Measurements from ENCODE around the gene CDK5R2.

DNA sequence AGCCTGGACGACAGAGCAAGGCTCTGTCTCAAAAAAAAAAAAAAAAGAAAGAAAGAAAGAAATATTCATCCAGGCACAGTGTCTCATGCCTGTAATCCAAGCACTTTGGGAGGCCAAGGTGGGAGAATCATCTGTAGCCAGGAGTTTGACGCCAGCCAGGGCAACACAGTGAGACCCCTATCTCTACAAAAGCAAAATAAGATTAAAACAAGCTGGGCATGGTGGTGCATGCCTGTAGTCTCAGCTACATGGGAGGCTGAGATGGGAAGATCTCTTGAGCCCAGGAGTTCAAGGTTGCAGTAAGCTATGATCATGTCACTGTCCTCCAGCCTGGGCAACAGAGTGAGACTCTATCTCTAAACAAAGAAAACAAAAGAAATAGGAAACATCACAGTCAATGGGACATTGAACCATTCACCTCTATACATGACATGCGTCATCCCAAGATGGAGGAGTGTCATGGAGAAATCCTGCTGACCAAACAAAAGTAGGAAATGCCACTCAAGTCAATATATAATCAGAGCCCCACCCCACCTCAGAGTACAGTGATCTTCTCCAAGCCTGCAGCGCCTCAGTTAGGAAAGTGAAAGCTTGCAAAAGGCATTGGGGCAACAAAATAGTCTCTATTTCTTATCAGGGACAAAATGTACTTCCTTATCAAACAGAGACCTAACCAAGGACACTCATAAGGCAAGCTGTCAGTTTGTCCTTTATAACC, 15.8 kb downstream of the CDK5R2 start:
- TF ChIP-seq GABPA (IDR thresholded peaks at IDR 0.05; ENCODE audit: low read depth, low read length) (no peak), GABPA (CRISPR knock-in tag; IDR thresholded peaks at IDR 0.05; ENCODE audit: low read depth) (no peak), TBX3 (IDR thresholded peaks at IDR 0.05; ENCODE audit: borderline replicate concordance) (no peak), ZBTB14 (CRISPR knock-in tag; IDR thresholded peaks at IDR 0.05) (no peak), POGZ (CRISPR knock-in tag; IDR thresholded peaks at IDR 0.05) (no peak), RAD51 (IDR thresholded peaks at IDR 0.05; ENCODE audit: borderline replicate concordance) (no peak), ZNF607 (CRISPR knock-in tag; IDR thresholded peaks at IDR 0.05; ENCODE audit: borderline replicate concordance) (no peak), ZBTB20 (CRISPR knock-in tag; IDR thresholded peaks at IDR 0.05; ENCODE audit: borderline replicate concordance, low read depth) (no peak), ZNF615 (CRISPR knock-in tag; IDR thresholded peaks at IDR 0.05; ENCODE audit: borderline replicate concordance) (no peak), TBP (CRISPR knock-in tag; IDR thresholded peaks at IDR 0.05) (no peak), HBP1 (CRISPR knock-in tag; IDR thresholded peaks at IDR 0.05; ENCODE audit: low read depth) (no peak), MTF1 (CRISPR knock-in tag; IDR thresholded peaks at IDR 0.05) (no peak)
- TF ChIP-seq, protein P1, sequence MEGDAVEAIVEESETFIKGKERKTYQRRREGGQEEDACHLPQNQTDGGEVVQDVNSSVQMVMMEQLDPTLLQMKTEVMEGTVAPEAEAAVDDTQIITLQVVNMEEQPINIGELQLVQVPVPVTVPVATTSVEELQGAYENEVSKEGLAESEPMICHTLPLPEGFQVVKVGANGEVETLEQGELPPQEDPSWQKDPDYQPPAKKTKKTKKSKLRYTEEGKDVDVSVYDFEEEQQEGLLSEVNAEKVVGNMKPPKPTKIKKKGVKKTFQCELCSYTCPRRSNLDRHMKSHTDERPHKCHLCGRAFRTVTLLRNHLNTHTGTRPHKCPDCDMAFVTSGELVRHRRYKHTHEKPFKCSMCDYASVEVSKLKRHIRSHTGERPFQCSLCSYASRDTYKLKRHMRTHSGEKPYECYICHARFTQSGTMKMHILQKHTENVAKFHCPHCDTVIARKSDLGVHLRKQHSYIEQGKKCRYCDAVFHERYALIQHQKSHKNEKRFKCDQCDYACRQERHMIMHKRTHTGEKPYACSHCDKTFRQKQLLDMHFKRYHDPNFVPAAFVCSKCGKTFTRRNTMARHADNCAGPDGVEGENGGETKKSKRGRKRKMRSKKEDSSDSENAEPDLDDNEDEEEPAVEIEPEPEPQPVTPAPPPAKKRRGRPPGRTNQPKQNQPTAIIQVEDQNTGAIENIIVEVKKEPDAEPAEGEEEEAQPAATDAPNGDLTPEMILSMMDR (CRISPR knock-in tag; IDR thresholded peaks at IDR 0.05), result no peak
